Breast epithelium (tissue), 3 donors: Measurements from ENCODE around the gene PIK3C2G.

ENCODE experiments used
- POLR2A ChIP-seq: fragments of 450-650 bp; IDR thresholded peaks from one replicate; pipeline ENCODE4 v1.6.1; 2016; ENCODE audit warnings: antibody characterized with exemption, mild to moderate bottlenecking, moderate library complexity
- POLR2AphosphoS5 ChIP-seq, 3 donors: sonication (generic); formaldehyde crosslinking; IDR thresholded peaks; one replicate each; pipeline ENCODE4 v1.6.1; 2017; ENCODE audit warnings: antibody characterized with exemption in 3 of 3
- TF ChIP-seq, protein P1 (sequence below), 3 donors: fragments of 450-650 bp; IDR thresholded peaks; one replicate each; pipeline ENCODE4 v1.5.1; 2016 to 2017; ENCODE audit warnings: antibody characterized with exemption in 3 of 3, mild to moderate bottlenecking in 3 of 3, moderate library complexity in 3 of 3

DNA sequence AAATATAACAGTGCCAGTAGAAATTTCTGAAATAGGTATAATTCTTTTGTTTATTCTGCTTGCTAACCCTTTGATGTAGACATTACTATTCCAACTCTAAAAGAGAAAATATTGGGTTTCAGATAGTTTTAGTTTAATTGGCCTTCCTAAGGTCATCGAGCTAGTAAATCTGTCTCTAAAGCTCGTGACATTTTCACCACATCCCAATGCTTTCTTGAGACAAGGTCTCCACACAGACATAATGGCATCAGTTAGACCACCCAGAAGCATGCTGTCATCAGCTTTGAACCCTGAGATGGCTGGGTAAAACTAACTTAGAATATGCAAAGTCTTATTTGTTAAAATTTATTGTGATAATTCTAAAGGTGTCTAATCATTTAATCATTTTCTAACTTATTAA is 52.0 kb downstream of the PIK3C2G start:
- TF ChIP-seq, protein P1, sequence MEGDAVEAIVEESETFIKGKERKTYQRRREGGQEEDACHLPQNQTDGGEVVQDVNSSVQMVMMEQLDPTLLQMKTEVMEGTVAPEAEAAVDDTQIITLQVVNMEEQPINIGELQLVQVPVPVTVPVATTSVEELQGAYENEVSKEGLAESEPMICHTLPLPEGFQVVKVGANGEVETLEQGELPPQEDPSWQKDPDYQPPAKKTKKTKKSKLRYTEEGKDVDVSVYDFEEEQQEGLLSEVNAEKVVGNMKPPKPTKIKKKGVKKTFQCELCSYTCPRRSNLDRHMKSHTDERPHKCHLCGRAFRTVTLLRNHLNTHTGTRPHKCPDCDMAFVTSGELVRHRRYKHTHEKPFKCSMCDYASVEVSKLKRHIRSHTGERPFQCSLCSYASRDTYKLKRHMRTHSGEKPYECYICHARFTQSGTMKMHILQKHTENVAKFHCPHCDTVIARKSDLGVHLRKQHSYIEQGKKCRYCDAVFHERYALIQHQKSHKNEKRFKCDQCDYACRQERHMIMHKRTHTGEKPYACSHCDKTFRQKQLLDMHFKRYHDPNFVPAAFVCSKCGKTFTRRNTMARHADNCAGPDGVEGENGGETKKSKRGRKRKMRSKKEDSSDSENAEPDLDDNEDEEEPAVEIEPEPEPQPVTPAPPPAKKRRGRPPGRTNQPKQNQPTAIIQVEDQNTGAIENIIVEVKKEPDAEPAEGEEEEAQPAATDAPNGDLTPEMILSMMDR (IDR thresholded peaks at IDR 0.05): no peak
- no peak for TF ChIP-seq POLR2A
- no peak for TF ChIP-seq POLR2AphosphoS5 (IDR thresholded peaks at IDR 0.05)
